K562 (cell line): ENCODE measurements around the gene SLC9A1. TPM values are rescaled to one million over a fixed set of nuclear protein-coding genes. Genes with fewer than 3 reads are reported as not detected.

Experiments used
- CBFA2T3 ChIP-seq: fragments of 450-650 bp; IDR thresholded peaks from 2 replicates; pipeline ENCODE4 v1.6.1; 2017
- KDM1A ChIP-seq, 2 experiments: fragments of 450-650 bp; IDR thresholded peaks; 2 replicates each; pipeline ENCODE4 v1.6.1; 2016; ENCODE audit warnings: mild to moderate bottlenecking in 2 of 2
- PPARD ChIP-seq: fragments of 250-450 bp; sonication (Bioruptor Pico); IDR thresholded peaks from 2 replicates; pipeline ENCODE4 v1.8.0; 2022; ENCODE audit warnings: inconsistent platforms, mild to moderate bottlenecking, moderate library complexity
- RAD21 ChIP-seq, 2 experiments: fragments of 250-450 bp in 1 of 2; fragments of 450-650 bp in 1 of 2; sonication (Bioruptor Pico) in 1 of 2; formaldehyde crosslinking in 1 of 2; IDR thresholded peaks in 1 of 2; conservative IDR thresholded peaks in 1 of 2; 2 replicates each; pipeline versions ENCODE4 v1.4.0 to v1.8.0; 2020 to 2022; ENCODE audit warnings: mild to moderate bottlenecking in 2 of 2, moderate library complexity in 1 of 2
- SAP30 ChIP-seq: fragments of 200-600 bp; sonication (generic); IDR thresholded peaks from 2 replicates; pipeline ENCODE4 v1.6.1; 2012; ENCODE audit warnings: borderline replicate concordance, low read depth, mild to moderate bottlenecking, moderate library complexity, low read length, control low read depth, inconsistent platforms; ENCODE audit not compliant: insufficient read depth, poor library complexity, severe bottlenecking
- WHSC1 ChIP-seq: IDR thresholded peaks from one replicate; pipeline ENCODE4 v1.6.1; 2012; ENCODE audit warnings: low read length, control low read depth, inconsistent platforms
- polyA plus RNA-seq, 8 experiments: library from polyadenylated mRNA; depleted of rRNA in 4 of 8; stranded (reverse) in 5 of 8; unstranded in 3 of 8; fragments of >200 nt; fragmentation: Nextera tagmentation in 2 of 8; fragmentation: Illumina TruSeq in 1 of 8; extraction: Ambion mirVana in 2 of 8; extraction: Trizol in 1 of 8; gene quantifications; 2 replicates each; pipeline versions ENCODE4 v1.2.1 to v1.2.3, GENCODE V29; 2011 to 2014; ENCODE audit warnings: inconsistent platforms in 1 of 8, missing spikeins in 1 of 8
- total RNA-seq, 7 experiments: library from RNA; depleted of rRNA in 6 of 7; stranded (reverse); fragments of >200 nt in 6 of 7; fragmentation: Illumina TruSeq in 2 of 7; extraction: Trizol in 2 of 7; gene quantifications; 2 replicates each; pipeline versions ENCODE4 v1.2.1 to v1.2.3, GENCODE V29; 2011 to 2021; ENCODE audit warnings: low replicate concordance in 1 of 7
- TF ChIP-seq, protein P1 (sequence below), 2 experiments: fragments of 450-650 bp; formaldehyde crosslinking in 1 of 2; IDR thresholded peaks; 2 replicates each; pipeline versions ENCODE4 v1.4.0 to v1.6.1; 2014 to 2020; ENCODE audit warnings: mild to moderate bottlenecking in 2 of 2, borderline replicate concordance in 1 of 2, low read depth in 1 of 2

SLC9A1 gene
- total and polyA plus RNA-seq, 9 of the 15 experiments (the other 6 are each of a cell fraction or from before 2014, with no cell fraction given) = 0.59 to 14.4 (median 2.0) TPM

DNA sequence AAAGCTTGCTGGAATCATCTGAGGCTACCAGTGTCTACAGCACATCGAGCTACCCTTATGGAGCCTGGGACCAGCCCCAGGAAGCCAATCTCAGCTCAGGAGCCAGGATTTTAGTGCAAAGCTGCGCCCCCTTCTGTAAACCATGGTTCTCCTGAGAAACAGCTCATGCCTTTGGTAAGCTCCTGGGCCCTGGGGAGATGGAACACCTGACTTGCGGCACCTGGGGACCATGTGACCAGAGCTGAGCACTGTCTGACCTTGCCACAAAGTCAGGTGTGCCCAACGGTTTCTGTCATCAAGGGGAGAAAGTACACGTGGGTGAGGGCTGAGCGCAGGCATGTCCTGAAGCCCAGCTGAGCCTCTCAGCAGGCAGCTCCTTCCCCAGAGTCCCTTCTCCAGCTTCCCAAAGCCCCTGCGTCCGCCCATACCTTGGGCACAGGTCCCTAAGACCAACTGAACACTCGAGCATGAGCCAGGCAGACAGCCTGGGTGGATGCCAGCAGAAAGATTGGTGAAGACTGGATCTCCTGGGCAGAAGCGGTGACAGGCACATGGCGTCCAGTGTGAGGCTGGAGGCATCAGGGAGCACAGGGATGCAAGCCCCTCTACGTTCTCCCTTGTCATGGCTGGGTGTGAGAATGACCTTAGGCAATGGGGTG, 84.4 kb downstream of the SLC9A1 start (continued):
- TF ChIP-seq, protein P1, sequence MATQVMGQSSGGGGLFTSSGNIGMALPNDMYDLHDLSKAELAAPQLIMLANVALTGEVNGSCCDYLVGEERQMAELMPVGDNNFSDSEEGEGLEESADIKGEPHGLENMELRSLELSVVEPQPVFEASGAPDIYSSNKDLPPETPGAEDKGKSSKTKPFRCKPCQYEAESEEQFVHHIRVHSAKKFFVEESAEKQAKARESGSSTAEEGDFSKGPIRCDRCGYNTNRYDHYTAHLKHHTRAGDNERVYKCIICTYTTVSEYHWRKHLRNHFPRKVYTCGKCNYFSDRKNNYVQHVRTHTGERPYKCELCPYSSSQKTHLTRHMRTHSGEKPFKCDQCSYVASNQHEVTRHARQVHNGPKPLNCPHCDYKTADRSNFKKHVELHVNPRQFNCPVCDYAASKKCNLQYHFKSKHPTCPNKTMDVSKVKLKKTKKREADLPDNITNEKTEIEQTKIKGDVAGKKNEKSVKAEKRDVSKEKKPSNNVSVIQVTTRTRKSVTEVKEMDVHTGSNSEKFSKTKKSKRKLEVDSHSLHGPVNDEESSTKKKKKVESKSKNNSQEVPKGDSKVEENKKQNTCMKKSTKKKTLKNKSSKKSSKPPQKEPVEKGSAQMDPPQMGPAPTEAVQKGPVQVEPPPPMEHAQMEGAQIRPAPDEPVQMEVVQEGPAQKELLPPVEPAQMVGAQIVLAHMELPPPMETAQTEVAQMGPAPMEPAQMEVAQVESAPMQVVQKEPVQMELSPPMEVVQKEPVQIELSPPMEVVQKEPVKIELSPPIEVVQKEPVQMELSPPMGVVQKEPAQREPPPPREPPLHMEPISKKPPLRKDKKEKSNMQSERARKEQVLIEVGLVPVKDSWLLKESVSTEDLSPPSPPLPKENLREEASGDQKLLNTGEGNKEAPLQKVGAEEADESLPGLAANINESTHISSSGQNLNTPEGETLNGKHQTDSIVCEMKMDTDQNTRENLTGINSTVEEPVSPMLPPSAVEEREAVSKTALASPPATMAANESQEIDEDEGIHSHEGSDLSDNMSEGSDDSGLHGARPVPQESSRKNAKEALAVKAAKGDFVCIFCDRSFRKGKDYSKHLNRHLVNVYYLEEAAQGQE (IDR thresholded peaks at IDR 0.05; ENCODE audit: borderline replicate concordance) = peak; percentile 15; the same call in 1 of the 2 replicates
- TF ChIP-seq, protein P1 (CRISPR knock-in tag; IDR thresholded peaks at IDR 0.05; ENCODE audit: low read depth) = no peak
- TF ChIP-seq WHSC1 (no peak), RAD21 (CRISPR knock-in tag; conservative IDR thresholded peaks at IDR 0.05 in 1 of 2, IDR thresholded peaks at IDR 0.05 in 1 of 2) (peak in 1 of 2 experiments; percentile 15; a peak in 1 of 4 replicates), PPARD (no peak), KDM1A (IDR thresholded peaks at IDR 0.05) (0 out of 4 replicates have a peak, but pooled peaks of 1 of the 2 experiments have one; percentile 27), CBFA2T3 (no peak), SAP30 (no peak)
- TF ChIP-seq, all 486 proteins: peak for 8
